Neural cell (in vitro differentiated cells): ENCODE data around the gene CLEC3A.

Experiments
- CTCF ChIP-seq: fragments of 450-650 bp; IDR thresholded peaks from 2 replicates; pipeline ENCODE4 v1.5.1; 2014; ENCODE audit warnings: antibody characterized with exemption, mild to moderate bottlenecking, moderate library complexity; ENCODE audit not compliant: poor library complexity, severe bottlenecking
- EP300 ChIP-seq: fragments of 450-650 bp; conservative IDR thresholded peaks from 2 replicates; pipeline ENCODE4 v1.6.1; 2014; ENCODE audit warnings: antibody characterized with exemption, mild to moderate bottlenecking, moderate library complexity; ENCODE audit not compliant: poor library complexity, severe bottlenecking
- EZH2 ChIP-seq: fragments of 200-600, 300-800 bp; shearing (Covaris generic), sonication (generic); IDR thresholded peaks from 2 replicates; pipeline ENCODE4 v1.6.1; 2014; ENCODE audit warnings: antibody characterized with exemption, low read length, borderline replicate concordance, mild to moderate bottlenecking; ENCODE audit not compliant: insufficient read depth, poor library complexity, severe bottlenecking
- POLR2AphosphoS5 ChIP-seq: IDR thresholded peaks from 2 replicates; pipeline ENCODE4 v1.6.1; 2012
- REST ChIP-seq: IDR thresholded peaks from 2 replicates; pipeline ENCODE4 v1.6.1; 2012; ENCODE audit warnings: borderline replicate concordance
- SMC3 ChIP-seq: fragments of 450-650 bp; conservative IDR thresholded peaks from 2 replicates; pipeline ENCODE4 v1.6.1; 2014; ENCODE audit warnings: antibody characterized with exemption, mild to moderate bottlenecking, moderate library complexity; ENCODE audit not compliant: poor library complexity

GRCh38 chr16:77998350-77999023 is 23.9 kb upstream of the CLEC3A start:
- TF ChIP-seq CTCF, result no peak
- TF ChIP-seq EP300, result no peak
- no peak for TF ChIP-seq REST
- TF ChIP-seq POLR2AphosphoS5, result no peak
- TF ChIP-seq SMC3, result no peak
- TF ChIP-seq EZH2, result no peak
